HepG2 (cell line): ENCODE measurements around the gene DALRD3. TPM values are rescaled to one million over a fixed set of nuclear protein-coding genes. Genes with fewer than 3 reads are reported as not detected.

ENCODE experiments used
- ATAC-seq: fragments of 200-7000 bp; cut with Tn5 transposase; 3 replicates; pipeline ENCODE4 v1.9.1; 2020; ENCODE audit warnings: mild to moderate bottlenecking, moderate library complexity
- BruUV-seq: library from RNA; stranded (reverse); fragments of 400-500 nt; replicated peaks from 2 replicates; lab custom pipeline; 2021; lab: Mats Ljungman, UMichigan
- CTCF ChIA-PET: fragments of 300-600 bp; formaldehyde crosslinking; extraction: SDS; loops from one replicate; lab custom pipeline; 2021; ENCODE audit warnings: low total read pairs, inconsistent platforms, low intra/inter-chr PET ratio; lab: Yijun Ruan, JAX
- POLR2A ChIA-PET: fragments of 350-600 bp; sonication (Branson Sonifier 250); formaldehyde crosslinking; loops from one replicate; lab custom pipeline; 2020; ENCODE audit warnings: antibody characterized with exemption, inconsistent platforms; lab: Yijun Ruan, JAX
- DNase-seq: peaks from one replicate; pipeline ENCODE4 v3.0.0-alpha.2; 2015; ENCODE audit warnings: low spot score
- FAIRE-seq: peaks from 3 replicates; lab custom pipeline; 2011; peaks lifted over from hg19 to GRCh38; lab: Jason Lieb, UNC
- H2AFZ ChIP-seq: one replicate; pipeline ENCODE4 v1.6.1; 2011; ENCODE audit warnings: low read length, inconsistent platforms
- H3K27ac ChIP-seq: fragments of 300-600 bp; 3 replicates; pipeline ENCODE4 v1.8.0; 2011; ENCODE audit warnings: mixed run types, mild to moderate bottlenecking, mixed read lengths, low read length, inconsistent platforms; ENCODE audit not compliant: insufficient read depth; ENCODE audit errors: extremely low read length
- H3K27me3 ChIP-seq, 2 experiments: fragments of 200-600 bp in 1 of 2; 2 replicates in 1 of 2; 3 replicates in 1 of 2; pipeline versions ENCODE4 v1.6.0 to v1.8.0; 2011; ENCODE audit warnings: low read length in 2 of 2, mild to moderate bottlenecking in 2 of 2, moderate library complexity in 2 of 2, inconsistent platforms in 1 of 2; ENCODE audit not compliant: insufficient read depth in 2 of 2, control insufficient read depth in 1 of 2
- H3K36me3 ChIP-seq, 2 experiments: fragments of 200-600 bp in 1 of 2; replicated peaks in 1 of 2; 2 replicates in 1 of 2; 3 replicates in 1 of 2; pipeline versions ENCODE4 v1.5.1 to v1.8.0; 2011; ENCODE audit warnings: low read length in 2 of 2, inconsistent platforms in 1 of 2; ENCODE audit not compliant: insufficient read depth in 2 of 2, control insufficient read depth in 1 of 2
- H3K4me1 ChIP-seq: 2 replicates; pipeline ENCODE4 v1.5.1; 2012; ENCODE audit warnings: low read length, inconsistent platforms; ENCODE audit not compliant: insufficient read depth
- H3K4me2 ChIP-seq: 2 replicates; pipeline ENCODE4 v1.6.0; 2011; ENCODE audit warnings: low read depth, low read length, inconsistent platforms
- H3K4me3 ChIP-seq, 3 experiments: fragments of 200-600 bp in 1 of 3; sonication (generic), shearing (Covaris generic) in 1 of 3; replicated peaks in 1 of 3; 2 replicates each; pipeline ENCODE4 v1.5.1; 2011 to 2016; ENCODE audit warnings: low read length in 3 of 3, inconsistent platforms in 2 of 3, low read depth in 2 of 3, mild to moderate bottlenecking in 2 of 3, control low read depth in 1 of 3, mixed read lengths in 1 of 3; ENCODE audit not compliant: insufficient read depth in 1 of 3
- H3K79me2 ChIP-seq: one replicate; pipeline ENCODE4 v1.6.1; 2011; ENCODE audit warnings: low read length, inconsistent platforms; ENCODE audit not compliant: insufficient read depth
- H3K9ac ChIP-seq: 2 replicates; pipeline ENCODE4 v1.6.0; 2011; ENCODE audit warnings: mild to moderate bottlenecking, low read depth, low read length, inconsistent platforms; ENCODE audit not compliant: insufficient read depth
- H3K9me3 ChIP-seq: 2 replicates; pipeline ENCODE4 v1.5.1; 2012; ENCODE audit warnings: mild to moderate bottlenecking, low read length
- H4K20me1 ChIP-seq: 2 replicates; pipeline ENCODE4 v1.6.0; 2011; ENCODE audit warnings: inconsistent platforms, mild to moderate bottlenecking, low read length, moderate library complexity; ENCODE audit not compliant: insufficient read depth
- BRCA1 ChIP-seq: sonication (generic); formaldehyde crosslinking; IDR thresholded peaks from 2 replicates; pipeline ENCODE4 v1.4.0; 2020; ENCODE audit warnings: missing genetic modification reagents
- JUN ChIP-seq: sonication (generic); formaldehyde crosslinking; IDR thresholded peaks from 2 replicates; pipeline ENCODE4 v1.4.0; 2020; ENCODE audit warnings: mild to moderate bottlenecking, missing genetic modification reagents
- KIAA2018 ChIP-seq: sonication (generic); formaldehyde crosslinking; IDR thresholded peaks from 2 replicates; pipeline ENCODE4 v1.5.0; 2020; ENCODE audit warnings: mild to moderate bottlenecking, missing genetic modification reagents, borderline replicate concordance
- NFKBIZ ChIP-seq: IDR thresholded peaks from 2 replicates; pipeline ENCODE4 v1.6.1; 2018; ENCODE audit warnings: missing genetic modification reagents, missing compliant biosample characterization
- XRCC5 ChIP-seq: fragments of 200-400 bp; formaldehyde crosslinking; optimal IDR thresholded peaks from 2 replicates; pipeline ENCODE3; 2017; ENCODE audit warnings: mild to moderate bottlenecking, low read length
- ZBTB38 ChIP-seq: sonication (generic); formaldehyde crosslinking; IDR thresholded peaks from 2 replicates; pipeline ENCODE4 v1.5.1; 2020; ENCODE audit warnings: mild to moderate bottlenecking, missing genetic modification reagents
- ZMAT3 ChIP-seq: sonication (generic); formaldehyde crosslinking; conservative IDR thresholded peaks from 2 replicates; pipeline ENCODE4 v1.7.0; 2021; ENCODE audit warnings: missing genetic modification reagents
- ZNF326 ChIP-seq: sonication (generic); formaldehyde crosslinking; IDR thresholded peaks from 2 replicates; pipeline ENCODE4 v1.4.0; 2020; ENCODE audit warnings: missing genetic modification reagents, borderline replicate concordance
- ZNF605 ChIP-seq: sonication (generic); formaldehyde crosslinking; IDR thresholded peaks from 2 replicates; pipeline ENCODE4 v1.8.0; 2022; ENCODE audit warnings: mild to moderate bottlenecking, missing genetic modification reagents
- ZNF704 ChIP-seq: sonication (generic); formaldehyde crosslinking; IDR thresholded peaks from 2 replicates; pipeline ENCODE4 v1.8.1; 2023; ENCODE audit warnings: mild to moderate bottlenecking, inconsistent platforms, moderate library complexity, missing genetic modification reagents, borderline replicate concordance
- ZNF768 ChIP-seq: sonication (generic); formaldehyde crosslinking; IDR thresholded peaks from 2 replicates; pipeline ENCODE4 v1.4.0; 2020; ENCODE audit warnings: missing genetic modification reagents
- ZSCAN31 ChIP-seq: sonication (generic); formaldehyde crosslinking; IDR thresholded peaks from 2 replicates; pipeline ENCODE4 v1.5.0; 2020; ENCODE audit warnings: low read depth, mild to moderate bottlenecking, missing genetic modification reagents
- WGBS: methylation state at CpG from one replicate; pipeline ENCODE4 v1.1.6; 2017; ENCODE audit warnings: low lambda C conversion rate; 5-methylcytosine and 5-hydroxymethylcytosine counted together
- in situ Hi-C: cut with HindIII; loops from 2 replicates; pipeline ENCODE4 v1.10.0; 2017; ENCODE audit warnings: low pct_unique_long_range_greater_than_20kb; ENCODE audit not compliant: extremely low pct_ligation_motif_present
- intact Hi-C: fragments of 100-400 bp; cut with micrococcal nuclease; formaldehyde crosslinking; loops from one replicate; pipeline ENCODE4 v1.10.0; 2022; ENCODE audit not compliant: unreplicated experiment
- polyA plus RNA-seq, 8 experiments: library from polyadenylated mRNA; depleted of rRNA in 3 of 8; stranded (reverse) in 7 of 8; unstranded in 1 of 8; fragments of >200 nt; fragmentation: Illumina TruSeq in 4 of 8; extraction: Trizol in 4 of 8; gene quantifications; 2 replicates each; pipeline versions ENCODE4 v1.2.1 to v1.2.3, GENCODE V29; 2011 to 2016; ENCODE audit warnings: low read depth in 4 of 8, missing spikeins in 1 of 8, mixed read lengths in 1 of 8; ENCODE audit not compliant: insufficient read depth in 1 of 8
- total RNA-seq, 5 experiments: library from RNA; depleted of rRNA; stranded (reverse); fragments of >200 nt; fragmentation: Illumina TruSeq; extraction: Trizol; gene quantifications; 2 replicates each; pipeline ENCODE4 v1.2.3, GENCODE V29; 2016; ENCODE audit warnings: low read depth in 1 of 5

The DALRD3 gene
- total and polyA plus RNA-seq, 2 of the 13 experiments (the other 11 are each of a cell fraction or from before 2014, with no cell fraction given) = 19.9 to 36.5 TPM

GRCh38 chr3:49021213-49021812 is 2.9 kb upstream of the DALRD3 start (continued):
- TF ChIP-seq ZNF326 (no peak), ZNF704 (peak; percentile 68)

- POLR2A ChIA-PET = interaction anchor here (0.6 to 11.1 kb wide), 20 partner anchors 9 to 547 kb away, joined by 3 to 280 read pairs (median 6); partner anchors contain the start of genes ARIH2, IMPDH2, KLHDC8B and LAMB2
- intact Hi-C loops (loop anchor here (5.0 kb wide), 1 partner anchor 72 kb away; the partner anchor contains the start of gene QRICH1), in situ Hi-C loops (no loop called here)
- TSS peak; percentile 86 for BruUV-seq
- peaks cover 48% of the 10 kb centered on the region for H3K4me1 ChIP-seq
- ATAC-seq = peak; percentile 2
- WGBS = 0% methylated on average over 10 of the region's 51 CpGs
- peak overlapping the region; percentile 80 to 96 (median 89) for H3K4me3 ChIP-seq
- CTCF ChIA-PET = no interaction called here
- no peak for DNase-seq
- no peaks in the 10 kb centered on the region; a peak in 1 of 5 replicates for H3K27me3 ChIP-seq
- no peaks in the 10 kb centered on the region for H3K9me3 ChIP-seq
- H2AFZ ChIP-seq = no peak overlapping the region
- peaks cover 27% of the 10 kb centered on the region for H3K79me2 ChIP-seq
- H3K9ac ChIP-seq = peak overlapping the region; percentile 99
- peak overlapping the region; percentile 99 for H3K27ac ChIP-seq
- peaks cover 11 to 27% of the 10 kb centered on the region in 2 experiments; a peak in 4 of 5 replicates for H3K36me3 ChIP-seq
- FAIRE-seq = no peak
- H4K20me1 ChIP-seq = peaks cover 1% of the 10 kb centered on the region; the same call in 1 of the 2 replicates
- H3K4me2 ChIP-seq = peak overlapping the region; percentile 89
- peak; percentile 10 for TF ChIP-seq XRCC5
- TF ChIP-seq KIAA2018 (CRISPR knock-in tag) = no peak
- TF ChIP-seq BRCA1 (CRISPR knock-in tag) = no peak
- TF ChIP-seq ZSCAN31 (CRISPR knock-in tag) = peak; percentile 15; the same call in 1 of the 2 replicates
- TF ChIP-seq ZNF605 = peak; percentile 81
- TF ChIP-seq NFKBIZ (CRISPR knock-in tag) = no peak
- TF ChIP-seq JUN (CRISPR knock-in tag) = 0 out of 2 replicates have a peak, but pooled peaks have one; percentile 49
- no peak for TF ChIP-seq ZBTB38 (CRISPR knock-in tag)
- 0 out of 2 replicates have a peak, but pooled peaks have one; percentile 59 for TF ChIP-seq ZMAT3 (CRISPR knock-in tag)
- no peak for TF ChIP-seq ZNF768 (CRISPR knock-in tag)
Observed at GRCh38 chr3:49020330-49021212, 2.2 kb upstream of the DALRD3 start.
